GM12872 (cell line): ENCODE results near the gene RBL2.
A peak's percentile ranks its signal among the peaks of the same experiment; 100 is the strongest.

ENCODE experiments used
- TF ChIP-seq, protein P1 (sequence below): IDR thresholded peaks from 3 replicates; pipeline ENCODE4 v1.5.1; 2011; ENCODE audit warnings: low read depth, mild to moderate bottlenecking, low read length, moderate library complexity; ENCODE audit not compliant: insufficient read depth

The RBL2 gene

DNA sequence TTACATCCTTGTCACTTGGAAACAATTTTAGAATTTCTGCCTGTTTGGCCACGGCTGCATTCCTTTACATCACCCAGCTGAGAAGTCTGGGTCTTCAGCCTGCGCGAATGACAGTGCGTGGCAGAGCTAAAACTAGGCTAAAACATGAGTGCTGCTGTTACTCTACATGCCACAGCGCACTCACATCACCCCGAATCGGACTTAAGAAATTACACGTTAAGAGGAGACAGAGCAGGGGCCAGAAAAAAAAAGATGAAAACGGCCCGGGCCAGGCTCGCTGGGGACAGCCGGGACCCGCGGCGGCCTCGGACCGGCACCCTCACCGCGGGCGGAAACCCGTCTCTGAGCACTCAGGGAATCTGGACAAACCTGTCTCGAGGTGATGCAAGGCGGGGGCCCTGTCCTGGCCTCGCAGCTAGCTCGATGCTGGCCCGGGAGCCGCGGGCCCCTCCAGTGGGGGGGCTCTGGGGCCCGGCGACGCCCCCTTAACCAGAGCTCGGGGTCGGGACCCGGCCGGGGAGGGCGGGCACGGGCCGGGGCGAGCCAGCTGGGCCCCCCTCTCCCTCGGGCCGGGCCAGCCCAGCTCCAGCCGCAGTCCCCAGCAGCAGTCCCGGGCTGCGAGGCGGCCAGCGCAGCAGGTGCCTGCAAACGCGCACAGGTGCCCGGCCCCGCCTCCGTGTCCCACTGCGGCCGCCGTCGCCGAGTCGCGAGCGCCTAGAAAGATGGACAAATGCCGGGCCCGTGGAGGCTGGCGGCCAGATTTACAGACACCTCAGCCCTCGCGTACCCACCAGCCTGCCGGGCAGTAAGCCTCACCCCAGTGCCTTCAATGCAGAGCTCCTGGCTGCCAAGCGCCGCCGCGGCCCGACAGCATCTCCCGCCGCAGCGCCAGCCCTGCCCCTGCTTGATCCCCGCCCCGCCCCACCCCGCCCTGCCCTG lies 68.3 kb downstream of the RBL2 start, which contains the start of gene AKTIP:
Gene AKTIP (minus strand): TSS at position 879 of the 939 bp plus-strand sequence. CDS start 2,950 bp downstream, outside the sequence.
- TF ChIP-seq, protein P1, sequence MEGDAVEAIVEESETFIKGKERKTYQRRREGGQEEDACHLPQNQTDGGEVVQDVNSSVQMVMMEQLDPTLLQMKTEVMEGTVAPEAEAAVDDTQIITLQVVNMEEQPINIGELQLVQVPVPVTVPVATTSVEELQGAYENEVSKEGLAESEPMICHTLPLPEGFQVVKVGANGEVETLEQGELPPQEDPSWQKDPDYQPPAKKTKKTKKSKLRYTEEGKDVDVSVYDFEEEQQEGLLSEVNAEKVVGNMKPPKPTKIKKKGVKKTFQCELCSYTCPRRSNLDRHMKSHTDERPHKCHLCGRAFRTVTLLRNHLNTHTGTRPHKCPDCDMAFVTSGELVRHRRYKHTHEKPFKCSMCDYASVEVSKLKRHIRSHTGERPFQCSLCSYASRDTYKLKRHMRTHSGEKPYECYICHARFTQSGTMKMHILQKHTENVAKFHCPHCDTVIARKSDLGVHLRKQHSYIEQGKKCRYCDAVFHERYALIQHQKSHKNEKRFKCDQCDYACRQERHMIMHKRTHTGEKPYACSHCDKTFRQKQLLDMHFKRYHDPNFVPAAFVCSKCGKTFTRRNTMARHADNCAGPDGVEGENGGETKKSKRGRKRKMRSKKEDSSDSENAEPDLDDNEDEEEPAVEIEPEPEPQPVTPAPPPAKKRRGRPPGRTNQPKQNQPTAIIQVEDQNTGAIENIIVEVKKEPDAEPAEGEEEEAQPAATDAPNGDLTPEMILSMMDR: no peak

DNA sequence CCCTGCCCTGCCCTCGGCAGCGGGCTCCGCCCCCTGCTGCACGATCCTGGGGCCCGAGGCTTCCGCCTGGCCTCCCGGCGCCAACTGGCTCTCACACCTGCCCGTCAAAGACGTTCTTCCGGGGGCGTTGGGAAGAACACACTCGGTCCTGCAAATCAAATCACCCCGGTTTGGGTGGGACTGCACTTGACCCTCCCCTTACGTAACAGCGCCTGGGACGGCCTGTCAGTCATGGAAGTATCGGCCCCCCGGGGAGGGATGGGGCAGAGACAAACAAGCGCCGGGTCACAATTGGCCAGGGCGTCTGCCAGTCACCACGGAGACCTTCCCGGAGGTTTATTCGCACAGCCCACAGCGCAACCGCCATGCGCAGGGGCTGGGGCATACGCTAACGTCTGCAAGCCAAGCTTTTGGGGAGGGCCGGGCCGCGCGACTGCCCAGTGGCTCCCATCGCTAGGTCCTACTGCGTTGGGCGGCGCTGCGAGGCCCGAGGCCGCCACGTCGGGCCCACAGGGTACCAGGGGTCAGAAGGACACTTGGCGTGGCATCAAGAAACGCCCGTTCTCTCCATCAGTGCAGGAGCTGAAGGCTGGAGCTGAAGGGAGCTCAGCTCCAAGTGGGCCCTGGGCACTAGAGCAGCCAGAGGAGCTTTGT lies 69.1 kb downstream of the RBL2 start:
- TF ChIP-seq, protein P1: no peak

DNA sequence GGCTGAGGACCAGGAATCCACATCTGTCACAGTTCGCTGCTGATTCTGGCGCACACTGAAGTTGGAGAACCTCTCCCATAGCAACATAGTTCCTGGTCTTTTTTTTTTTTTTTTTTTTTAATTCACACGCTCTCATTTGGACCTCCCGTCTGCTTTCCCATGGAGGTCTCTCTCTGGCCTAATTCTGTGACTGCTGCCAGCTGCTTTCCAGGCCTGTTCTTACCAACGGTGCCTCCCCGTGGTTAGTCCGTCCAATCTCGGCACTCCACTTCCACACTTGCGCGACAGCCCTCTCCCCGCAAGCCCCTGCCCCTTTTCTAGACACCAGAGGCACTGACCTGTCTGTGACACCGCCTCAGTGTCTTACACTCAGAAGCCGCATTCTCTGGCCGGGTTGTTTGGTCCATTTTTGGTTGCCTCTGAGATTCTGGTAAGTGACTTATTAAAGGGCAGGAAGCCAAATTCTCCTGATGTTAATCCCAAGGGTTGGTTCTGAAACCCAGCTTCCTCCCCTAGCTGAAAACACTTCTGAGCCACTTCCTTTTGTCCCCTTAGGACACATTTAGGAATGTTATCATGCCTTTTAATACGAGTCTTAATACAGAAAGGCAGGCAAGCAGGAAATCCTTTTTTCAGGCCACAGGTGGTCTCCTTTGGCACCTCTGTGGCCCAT lies 69.9 kb downstream of the RBL2 start:
- TF ChIP-seq, protein P1: 0 out of 3 replicates have a peak, but pooled peaks have one; percentile 2

DNA sequence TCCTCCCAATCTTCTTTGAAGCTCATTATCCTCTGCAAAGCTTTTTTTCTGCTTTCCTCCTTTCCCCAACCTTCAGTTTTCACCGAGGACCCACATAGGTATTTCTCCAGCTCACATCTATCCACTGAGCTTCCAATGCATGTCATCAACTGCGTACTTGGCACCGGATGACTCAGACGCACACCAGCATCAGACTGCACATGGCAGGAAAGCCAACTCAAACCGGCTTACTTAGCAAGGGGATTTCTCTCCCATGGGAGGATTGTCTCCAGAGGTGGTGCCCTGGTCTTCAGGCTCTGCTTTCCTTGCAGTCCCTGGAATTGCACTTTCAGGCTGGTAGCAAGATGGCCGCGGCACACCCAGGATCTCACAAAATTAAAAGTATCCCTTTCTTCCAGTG lies 70.4 kb downstream of the RBL2 start:
- TF ChIP-seq, protein P1: no peak

DNA sequence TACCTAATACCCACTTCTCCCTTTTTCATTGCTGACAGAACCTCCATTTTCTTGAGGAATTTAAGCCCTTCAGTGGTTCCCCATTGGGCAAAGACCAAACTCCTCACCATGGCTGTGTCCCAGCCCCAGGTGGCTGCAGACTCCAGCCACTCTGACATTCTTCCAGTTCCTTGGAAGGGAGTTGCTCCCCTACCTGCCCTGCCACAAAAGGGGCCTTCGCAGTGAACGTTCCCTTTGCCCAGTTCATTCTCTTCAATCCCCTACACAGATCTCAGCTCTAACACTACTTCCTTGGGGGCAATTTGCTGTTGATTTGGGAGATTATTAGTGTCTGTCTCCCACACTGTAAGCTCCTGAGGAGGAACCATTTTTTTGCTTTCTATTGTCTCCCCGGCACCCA lies 72.0 kb downstream of the RBL2 start:
- TF ChIP-seq, protein P1: no peak

DNA sequence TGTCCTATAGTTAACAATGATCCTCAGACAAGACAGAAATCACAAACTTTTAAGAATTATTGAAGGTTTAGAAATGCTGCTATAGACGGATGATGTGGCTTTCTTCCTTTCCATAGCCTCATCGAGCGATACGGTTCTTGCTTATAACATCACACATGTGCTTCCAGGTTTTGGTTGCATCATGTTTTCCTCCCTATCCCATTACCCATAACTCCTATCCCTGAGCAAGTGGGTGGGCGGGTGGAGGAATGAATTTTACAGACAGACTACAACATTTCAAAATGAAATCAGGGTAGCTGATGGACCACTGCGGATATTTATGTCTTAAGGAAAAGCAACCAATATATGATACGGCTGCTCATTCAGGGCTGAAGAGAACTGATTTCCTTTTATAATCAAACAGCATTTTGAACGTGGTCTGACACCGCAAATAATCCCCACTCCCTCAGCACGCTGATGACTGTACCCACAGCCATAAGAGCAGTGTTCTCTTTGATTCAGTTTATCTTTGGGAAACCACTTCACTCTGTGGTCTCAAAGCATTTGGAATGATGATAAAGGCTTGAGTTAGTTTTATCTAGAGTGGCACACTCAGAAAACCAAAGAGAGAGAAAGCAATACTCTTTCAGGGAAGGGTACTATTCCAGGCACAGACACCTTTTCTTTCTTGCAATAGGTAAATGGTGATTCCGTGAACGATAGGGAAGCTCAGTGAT lies 73.4 kb downstream of the RBL2 start:
- TF ChIP-seq, protein P1: no peak
